Endothelial cell of umbilical vein (primary cell): ENCODE results near the gene SSBP3. TPM values are rescaled to one million over a fixed set of nuclear protein-coding genes. Genes with fewer than 3 reads are reported as not detected.

Experiments
- BruUV-seq: library from RNA; stranded (reverse); fragments of 400-500 nt; replicated peaks from 2 replicates; lab custom pipeline; 2021; lab: Mats Ljungman, UMichigan
- CTCF ChIA-PET: fragments of 300-600, 350-600 bp; sonication (Branson Sonifier 250); formaldehyde crosslinking; loops from one replicate; lab custom pipeline; 2021; ENCODE audit warnings: antibody characterized with exemption, inconsistent platforms; lab: Charles Lee
- POLR2A ChIA-PET: fragments of 300-600, 350-600 bp; sonication (Branson Sonifier 250); formaldehyde crosslinking; loops from one replicate; lab custom pipeline; 2021; ENCODE audit warnings: antibody characterized with exemption, inconsistent platforms; lab: Charles Lee
- DNase-seq: peaks from one replicate; pipeline ENCODE4 v3.0.0-alpha.2; 2011; ENCODE audit warnings: low read depth, low spot score
- FAIRE-seq: peaks from 2 replicates; lab custom pipeline; 2011; peaks lifted over from hg19 to GRCh38; lab: Jason Lieb, UNC
- H2AFZ ChIP-seq: 2 replicates; pipeline ENCODE4 v1.6.0; 2012; ENCODE audit warnings: low read depth, low read length, control low read depth, inconsistent platforms
- H3K27ac ChIP-seq: 2 replicates; pipeline ENCODE4 v1.5.1; 2011; ENCODE audit warnings: low read depth, mild to moderate bottlenecking, control low read depth, low read length, moderate library complexity; ENCODE audit not compliant: insufficient read depth
- H3K27me3 ChIP-seq, 2 experiments: 2 replicates each; pipeline versions ENCODE4 v1.6.0 to v1.6.1; 2011; ENCODE audit warnings: low read length in 2 of 2, mixed read lengths in 1 of 2; ENCODE audit not compliant: control insufficient read depth in 2 of 2, insufficient read depth in 2 of 2
- H3K36me3 ChIP-seq, 2 experiments: 2 replicates in 1 of 2; 3 replicates in 1 of 2; pipeline ENCODE4 v1.5.1; 2011; ENCODE audit warnings: low read length in 2 of 2, mild to moderate bottlenecking in 1 of 2, moderate library complexity in 1 of 2; ENCODE audit not compliant: control insufficient read depth in 2 of 2, insufficient read depth in 2 of 2; ENCODE audit errors: extremely low read depth in 1 of 2
- H3K4me1 ChIP-seq: 3 replicates; pipeline ENCODE4 v1.5.1; 2011; ENCODE audit warnings: mild to moderate bottlenecking, low read length; ENCODE audit not compliant: control insufficient read depth, insufficient read depth; ENCODE audit errors: extremely low read depth
- H3K4me2 ChIP-seq: 2 replicates; pipeline ENCODE4 v1.6.1; 2011; ENCODE audit warnings: low read length, control low read depth, mixed read lengths; ENCODE audit not compliant: insufficient read depth
- H3K4me3 ChIP-seq, 3 experiments: fragments of 200-600 bp in 1 of 3; sonication (generic), shearing (Covaris generic) in 1 of 3; replicated peaks in 1 of 3; 2 replicates each; pipeline ENCODE4 v1.5.1; 2011 to 2016; ENCODE audit warnings: control low read depth in 3 of 3, low read length in 3 of 3, mild to moderate bottlenecking in 2 of 3, inconsistent platforms in 1 of 3, low read depth in 1 of 3, moderate library complexity in 1 of 3; ENCODE audit not compliant: insufficient read depth in 1 of 3
- H3K79me2 ChIP-seq: 2 replicates; pipeline ENCODE4 v1.6.0; 2012; ENCODE audit warnings: low read length, inconsistent platforms; ENCODE audit not compliant: control insufficient read depth, insufficient read depth
- H3K9ac ChIP-seq: replicated peaks from 2 replicates; pipeline ENCODE3; 2011; ENCODE audit warnings: low read length, control low read depth; ENCODE audit not compliant: insufficient read depth; ENCODE audit errors: extremely low read depth
- H3K9me1 ChIP-seq: replicated peaks from 3 replicates; pipeline ENCODE4 v1.6.0; 2011; ENCODE audit warnings: mild to moderate bottlenecking, low read length; ENCODE audit not compliant: control insufficient read depth, insufficient read depth; ENCODE audit errors: extremely low read depth
- H3K9me3 ChIP-seq: replicated peaks from 2 replicates; pipeline ENCODE4 v1.5.1; 2012; ENCODE audit warnings: low read length, inconsistent platforms; ENCODE audit not compliant: control insufficient read depth, insufficient read depth
- H4K20me1 ChIP-seq: replicated peaks from 2 replicates; pipeline ENCODE3; 2011; ENCODE audit warnings: mild to moderate bottlenecking, low read length; ENCODE audit not compliant: control insufficient read depth, insufficient read depth; ENCODE audit errors: extremely low read depth
- EZH2 ChIP-seq: IDR thresholded peaks from 2 replicates; pipeline ENCODE4 v1.6.1; 2012; ENCODE audit warnings: borderline replicate concordance, low read depth, mild to moderate bottlenecking, moderate library complexity, low read length, inconsistent platforms; ENCODE audit not compliant: severe bottlenecking
- FOS ChIP-seq: IDR thresholded peaks from 2 replicates; pipeline ENCODE4 v1.6.1; 2011; ENCODE audit warnings: mild to moderate bottlenecking, low read length, moderate library complexity, borderline replicate concordance; ENCODE audit not compliant: insufficient read depth
- GATA2 ChIP-seq: IDR thresholded peaks from 2 replicates; pipeline ENCODE4 v1.7.0; 2011; ENCODE audit warnings: low read depth, mild to moderate bottlenecking, moderate library complexity, mixed read lengths, low read length; ENCODE audit not compliant: insufficient read length, insufficient read depth
- JUN ChIP-seq: IDR thresholded peaks from 2 replicates; pipeline ENCODE4 v1.6.1; 2011; ENCODE audit warnings: borderline replicate concordance, low read depth; ENCODE audit not compliant: insufficient read length, insufficient read depth
- MYC ChIP-seq: IDR thresholded peaks from one replicate; pipeline ENCODE4 v1.6.1; 2011; ENCODE audit warnings: mild to moderate bottlenecking, low read depth, low read length
- POLR2A ChIP-seq: IDR thresholded peaks from 2 replicates; pipeline ENCODE4 v1.6.1; 2012; ENCODE audit warnings: low read depth, mild to moderate bottlenecking, control low read depth, low read length
- POLR2AphosphoS5 ChIP-seq: IDR thresholded peaks from 2 replicates; pipeline ENCODE4 v1.6.1; 2012; ENCODE audit warnings: low read depth, mild to moderate bottlenecking, control low read depth, low read length, moderate library complexity; ENCODE audit not compliant: insufficient read depth
- dilution Hi-C: fragments of 300-500 bp; cut with MboI; formaldehyde crosslinking; loops from one replicate; pipeline ENCODE4 v1.15.0; 2019; ENCODE audit warnings: low sequenced_read_pairs; ENCODE audit not compliant: extremely low pct_ligation_motif_present
- intact Hi-C: fragments of 100-400 bp; cut with micrococcal nuclease; formaldehyde crosslinking; loops from one replicate; pipeline ENCODE4 v1.10.0; 2022
- polyA plus RNA-seq, 4 experiments: library from polyadenylated mRNA; depleted of rRNA in 3 of 4; stranded (reverse) in 3 of 4; unstranded in 1 of 4; fragments of >200 nt; gene quantifications; 2 replicates each; pipeline versions ENCODE4 v1.2.1 to v1.2.3, GENCODE V29; 2011 to 2012; ENCODE audit warnings: missing spikeins in 1 of 4
- total RNA-seq: library from RNA; stranded (reverse); gene quantifications from 2 replicates; pipeline ENCODE4 v1.2.3, GENCODE V29; 2021
- TF ChIP-seq, protein P1 (sequence below): IDR thresholded peaks from 2 replicates; pipeline ENCODE4 v1.6.1; 2011; ENCODE audit not compliant: insufficient read depth, insufficient read length
- TF ChIP-seq, protein P2 (sequence below), 2 donors: IDR thresholded peaks; 1 replicate in 1 of 2; 2 replicates in 1 of 2; pipeline ENCODE4 v1.5.1; 2011; ENCODE audit warnings: low read length in 2 of 2, mild to moderate bottlenecking in 2 of 2, moderate library complexity in 2 of 2, control low read depth in 1 of 2, inconsistent platforms in 1 of 2, low read depth in 1 of 2; ENCODE audit not compliant: insufficient read depth in 1 of 2; ENCODE audit errors: extremely low read depth in 1 of 2

The SSBP3 gene
- total and polyA plus RNA-seq, 2 donors (not counting 3 experiments of a cell fraction or from before 2014, with no cell fraction given): 44.9 to 59.4 TPM

DNA sequence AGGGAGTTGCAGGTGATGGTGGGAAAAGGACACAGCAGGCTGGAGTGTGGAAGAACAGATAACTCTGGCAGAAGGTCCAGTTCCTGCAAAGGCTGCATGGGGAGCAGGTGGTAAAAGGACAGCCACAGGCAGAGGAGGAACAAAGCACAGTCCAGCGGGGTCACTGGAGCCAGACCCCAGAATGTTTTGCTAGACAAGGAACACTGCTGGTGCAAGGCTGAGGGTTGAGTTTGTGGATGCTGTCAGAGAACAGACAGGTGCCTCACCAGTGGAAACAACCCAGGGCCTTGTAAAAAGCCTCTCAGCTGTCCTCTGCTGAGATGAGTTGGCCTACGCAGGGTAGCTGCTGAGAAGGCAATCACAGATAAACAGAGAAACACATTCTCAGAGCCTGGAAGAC is 101.7 kb downstream of the SSBP3 start:
- FAIRE-seq (no peak), DNase-seq (no peak)
- Histone ChIP-seq H3K9me3 (no peaks in the 10 kb centered on the region), H2AFZ (no peak overlapping the region), H3K9me1 (no peaks in the 10 kb centered on the region), H4K20me1 (no peaks in the 10 kb centered on the region), H3K4me1 (no peaks in the 10 kb centered on the region), H3K79me2 (peaks cover 48% of the 10 kb centered on the region), H3K36me3 (no peaks in the 10 kb centered on the region), H3K4me3 (no peak overlapping the region), H3K27ac (no peak overlapping the region), H3K9ac (no peak overlapping the region), H3K4me2 (no peak overlapping the region), H3K27me3 (no peaks in the 10 kb centered on the region)
- no TSS peak for BruUV-seq
- intact Hi-C loops (no loop called here), dilution Hi-C loops (no loop called here)
- POLR2A ChIA-PET: interaction anchor here (0.9 kb wide), 1 partner anchor 31 kb away, joined by 6 read pairs; no protein-coding TSS in a partner anchor
- CTCF ChIA-PET: interaction anchor here (1.4 to 2.6 kb wide), 3 partner anchors 10 to 185 kb away, joined by 5 to 10 read pairs (median 9); no protein-coding TSS in a partner anchor
- TF ChIP-seq EZH2: no peak
- TF ChIP-seq, protein P1, sequence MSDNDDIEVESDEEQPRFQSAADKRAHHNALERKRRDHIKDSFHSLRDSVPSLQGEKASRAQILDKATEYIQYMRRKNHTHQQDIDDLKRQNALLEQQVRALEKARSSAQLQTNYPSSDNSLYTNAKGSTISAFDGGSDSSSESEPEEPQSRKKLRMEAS: no peak
- no peak for TF ChIP-seq POLR2AphosphoS5
- no peak for TF ChIP-seq MYC
- no peak for TF ChIP-seq POLR2A

DNA sequence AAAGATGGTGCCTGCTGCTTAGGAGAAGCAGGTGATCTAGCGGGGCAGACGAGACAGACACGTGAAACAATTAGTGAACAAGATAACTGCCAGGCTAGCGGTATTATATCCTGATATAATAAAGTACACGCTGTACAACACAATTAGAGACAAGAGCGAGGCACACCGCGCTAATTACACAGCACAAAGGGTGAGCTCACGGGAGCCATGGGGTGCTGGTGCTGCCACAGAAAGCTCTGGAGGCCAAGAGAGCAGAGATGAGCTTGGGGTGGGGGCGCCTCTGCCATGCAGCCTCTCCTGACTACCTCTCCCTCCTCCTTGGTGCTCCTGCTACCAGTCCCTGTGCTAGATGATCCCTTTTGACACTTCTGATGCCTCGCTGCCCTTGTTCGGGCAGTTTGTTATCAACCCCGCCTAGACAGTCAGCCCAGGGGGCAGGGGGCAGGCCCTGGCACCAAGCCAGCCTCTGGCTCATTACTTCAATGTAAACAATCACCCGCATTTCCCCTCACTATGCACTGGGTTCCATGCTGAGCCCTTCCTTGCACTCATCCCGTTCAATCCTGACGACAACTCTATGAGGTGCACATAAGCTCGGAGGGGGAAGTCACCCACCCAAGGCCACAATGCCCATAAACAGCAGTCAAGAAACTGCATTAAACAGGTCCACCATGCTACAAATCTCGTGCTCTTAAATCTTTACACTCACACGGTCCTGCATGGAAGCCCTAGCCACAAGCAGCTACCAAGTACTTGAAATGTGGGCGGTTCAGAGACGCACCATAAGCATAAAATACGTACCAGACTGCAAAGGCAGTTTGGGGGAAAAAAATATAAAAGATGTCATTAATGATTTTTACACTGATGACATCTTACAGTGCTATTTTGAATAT is 103.0 kb downstream of the SSBP3 start:
- ChIA-PET CTCF (interaction anchor here (1.2 to 2.6 kb wide), 3 partner anchors 8 to 182 kb away, joined by 3 to 10 read pairs (median 5); no protein-coding TSS in a partner anchor), POLR2A (no interaction called here)
- no peaks in the 10 kb centered on the region for H3K9me1 ChIP-seq
- FAIRE-seq: no peak
- no peak overlapping the region for H3K4me2 ChIP-seq
- dilution Hi-C loops: no loop called here
- no peaks in the 10 kb centered on the region for H3K27me3 ChIP-seq
- peaks cover 9% of the 10 kb centered on the region for H3K4me1 ChIP-seq
- H2AFZ ChIP-seq: no peak overlapping the region
- no peak overlapping the region for H3K4me3 ChIP-seq
- intact Hi-C loops: no loop called here
- H3K36me3 ChIP-seq: no peaks in the 10 kb centered on the region
- no peaks in the 10 kb centered on the region for H4K20me1 ChIP-seq
- H3K27ac ChIP-seq: no peak overlapping the region
- peaks cover 44% of the 10 kb centered on the region for H3K79me2 ChIP-seq
- H3K9me3 ChIP-seq: no peaks in the 10 kb centered on the region
- BruUV-seq: no TSS peak
- H3K9ac ChIP-seq: no peak overlapping the region
- no peak for DNase-seq
- no peak for TF ChIP-seq POLR2A
- no peak for TF ChIP-seq EZH2
- no peak for TF ChIP-seq POLR2AphosphoS5
- no peak for TF ChIP-seq GATA2
- TF ChIP-seq FOS: no peak
- TF ChIP-seq JUN: no peak
- TF ChIP-seq, protein P1: no peak
- TF ChIP-seq MYC: no peak
- TF ChIP-seq, protein P2, sequence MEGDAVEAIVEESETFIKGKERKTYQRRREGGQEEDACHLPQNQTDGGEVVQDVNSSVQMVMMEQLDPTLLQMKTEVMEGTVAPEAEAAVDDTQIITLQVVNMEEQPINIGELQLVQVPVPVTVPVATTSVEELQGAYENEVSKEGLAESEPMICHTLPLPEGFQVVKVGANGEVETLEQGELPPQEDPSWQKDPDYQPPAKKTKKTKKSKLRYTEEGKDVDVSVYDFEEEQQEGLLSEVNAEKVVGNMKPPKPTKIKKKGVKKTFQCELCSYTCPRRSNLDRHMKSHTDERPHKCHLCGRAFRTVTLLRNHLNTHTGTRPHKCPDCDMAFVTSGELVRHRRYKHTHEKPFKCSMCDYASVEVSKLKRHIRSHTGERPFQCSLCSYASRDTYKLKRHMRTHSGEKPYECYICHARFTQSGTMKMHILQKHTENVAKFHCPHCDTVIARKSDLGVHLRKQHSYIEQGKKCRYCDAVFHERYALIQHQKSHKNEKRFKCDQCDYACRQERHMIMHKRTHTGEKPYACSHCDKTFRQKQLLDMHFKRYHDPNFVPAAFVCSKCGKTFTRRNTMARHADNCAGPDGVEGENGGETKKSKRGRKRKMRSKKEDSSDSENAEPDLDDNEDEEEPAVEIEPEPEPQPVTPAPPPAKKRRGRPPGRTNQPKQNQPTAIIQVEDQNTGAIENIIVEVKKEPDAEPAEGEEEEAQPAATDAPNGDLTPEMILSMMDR (IDR thresholded peaks at IDR 0.05; ENCODE audit: extremely low read depth in 1 of 2, insufficient read depth in 1 of 2, low read depth in 1 of 2, low read length in 2 of 2): no peak
